T-cell (primary cell): Measurements from ENCODE around the gene NR2F1-AS1. TPM values are rescaled to one million over a fixed set of nuclear protein-coding genes. Genes with fewer than 3 reads are reported as not detected.

ENCODE experiments used
- ATAC-seq, 4 experiments: fragments of 200-7000 bp in 3 of 4; fragments of 150-1000 bp in 1 of 4; cut with Tn5 transposase; replicated peaks in 1 of 4; 1 replicate in 3 of 4; 2 replicates in 1 of 4; pipeline ENCODE4 v1.10.0; 2021; ENCODE audit warnings: moderate library complexity in 3 of 4, mild to moderate bottlenecking in 2 of 4, moderate number of reproducible peaks in 1 of 4
- CTCF ChIA-PET, 2 donors: fragments of 300-600 bp; sonication (Branson Sonifier 250); formaldehyde crosslinking; loops; one replicate each; lab custom pipeline; 2022; ENCODE audit warnings: antibody characterized with exemption in 2 of 2; lab: Charles Lee
- POLR2A ChIA-PET, 2 donors: fragments of 300-600 bp; sonication (Branson Sonifier 250); formaldehyde crosslinking; loops; one replicate each; lab custom pipeline; 2022; ENCODE audit warnings: antibody characterized with exemption in 2 of 2; lab: Charles Lee
- DNase-seq, 35 experiments: peaks; one replicate each; pipeline versions ENCODE4 v3.0.0 to v3.0.0-alpha.2; 2013 to 2023
- H3K27ac ChIP-seq: one replicate; pipeline ENCODE4 v1.5.1; 2013; ENCODE audit warnings: low read length
- H3K27me3 ChIP-seq, 2 experiments: replicated peaks in 1 of 2; 1 replicate in 1 of 2; 2 replicates in 1 of 2; pipeline versions ENCODE4 v1.6.1 to v1.7.0; 2013; ENCODE audit warnings: low read length in 1 of 2, mixed read lengths in 1 of 2; ENCODE audit not compliant: control insufficient read depth in 2 of 2, insufficient read depth in 2 of 2; ENCODE audit errors: extremely low read depth in 1 of 2
- H3K36me3 ChIP-seq, 2 donors: 1 replicate in 1 of 2; 2 replicates in 1 of 2; pipeline versions ENCODE4 v1.6.1 to v1.7.0; 2013; ENCODE audit warnings: low read length in 1 of 2; ENCODE audit not compliant: control insufficient read depth in 2 of 2, insufficient read depth in 1 of 2; ENCODE audit errors: extremely low read depth in 1 of 2
- H3K4me1 ChIP-seq, 2 experiments: 1 replicate in 1 of 2; 2 replicates in 1 of 2; pipeline versions ENCODE4 v1.6.1 to v1.7.0; 2013; ENCODE audit warnings: low read length in 2 of 2, mixed read lengths in 1 of 2; ENCODE audit not compliant: insufficient read depth in 2 of 2, control insufficient read depth in 1 of 2; ENCODE audit errors: extremely low read depth in 1 of 2
- H3K4me3 ChIP-seq, 2 donors: 1 replicate in 1 of 2; 2 replicates in 1 of 2; pipeline versions ENCODE4 v1.5.1 to v1.7.0; 2013; ENCODE audit warnings: mild to moderate bottlenecking in 2 of 2, low read length in 1 of 2, moderate library complexity in 1 of 2; ENCODE audit not compliant: control insufficient read depth in 1 of 2; ENCODE audit errors: extremely low read depth in 1 of 2
- H3K9me3 ChIP-seq: 2 replicates; pipeline ENCODE4 v1.7.0; 2013
- H3K27ac Mint-ChIP-seq, 2 donors: one replicate each; pipeline ENCODE4 v1.8.0; 2020 to 2021; ENCODE audit warnings: mild to moderate bottlenecking in 2 of 2, mixed read lengths in 2 of 2
- H3K27me3 Mint-ChIP-seq, 2 donors: one replicate each; pipeline ENCODE4 v1.8.0; 2021 to 2022; ENCODE audit warnings: mixed read lengths in 2 of 2
- H3K36me3 Mint-ChIP-seq: one replicate; pipeline ENCODE4 v1.8.0; 2021; ENCODE audit warnings: mixed read lengths
- H3K4me1 Mint-ChIP-seq, 3 donors: one replicate each; pipeline ENCODE4 v1.8.0; 2020 to 2022; ENCODE audit warnings: mixed read lengths in 3 of 3, mild to moderate bottlenecking in 1 of 3
- H3K4me3 Mint-ChIP-seq, 3 donors: one replicate each; pipeline ENCODE4 v1.8.0; 2020 to 2022; ENCODE audit warnings: mild to moderate bottlenecking in 3 of 3, mixed read lengths in 3 of 3, moderate library complexity in 3 of 3
- H3K9me3 Mint-ChIP-seq, 3 donors: one replicate each; pipeline ENCODE4 v1.8.0; 2020 to 2022; ENCODE audit warnings: mixed read lengths in 3 of 3
- WGBS: methylation state at CpG from one replicate; pipeline ENCODE4 v1.1.5; 2013; ENCODE audit warnings: missing lambda C conversion rate; ENCODE audit not compliant: insufficient coverage; 5-methylcytosine and 5-hydroxymethylcytosine counted together
- total RNA-seq, 35 experiments: library from RNA in 6 of 35; stranded (reverse) in 6 of 35; fragments of 120-200 nt in 1 of 35; gene quantifications; one replicate each; pipeline versions ENCODE4 v1.2.1 to v1.2.4 and lab custom pipeline; 2013 to 2026

The NR2F1-AS1 gene
- total RNA-seq, 5 donors from 2014 or later (not counting 1 experiment from before 2014, with no cell fraction given) = not detected

- H3K27ac Mint-ChIP-seq = no peak overlapping the region
- peaks cover 11 to 56% of the 10 kb centered on the region in 2 experiments for H3K4me1 ChIP-seq
- WGBS = under 1% methylated on average over 12 of the region's 48 CpGs
- peaks cover 23 to 36% (median 28%) of the 10 kb centered on the region in 3 donors for H3K4me1 Mint-ChIP-seq
- ATAC-seq (no peak), DNase-seq (no peak)
- no peak overlapping the region for H3K4me3 ChIP-seq
- CTCF ChIA-PET = interaction anchor here in 1 of 2 donors (0.6 kb wide), 1 partner anchor 217 kb away, joined by 4 read pairs; no protein-coding TSS in a partner anchor
- H3K27me3 Mint-ChIP-seq = peaks cover 44 to 50% of the 10 kb centered on the region in 2 donors
- H3K4me3 Mint-ChIP-seq = no peak overlapping the region
- no peaks in the 10 kb centered on the region for H3K9me3 ChIP-seq
- H3K27ac ChIP-seq = no peak overlapping the region
- peaks cover 0 to 11% (median 0%) of the 10 kb centered on the region in 3 donors for H3K9me3 Mint-ChIP-seq
- H3K36me3 Mint-ChIP-seq = peaks cover 7% of the 10 kb centered on the region
- H3K27me3 ChIP-seq = peaks cover 19 to 71% of the 10 kb centered on the region in 2 experiments
- H3K36me3 ChIP-seq = no peaks in the 10 kb centered on the region
- POLR2A ChIA-PET = no interaction called here
Measured at GRCh38 chr5:93584596-93585040, 3.6 kb upstream of the NR2F1-AS1 start.

- peaks cover 38 to 44% of the 10 kb centered on the region in 2 donors for H3K27me3 Mint-ChIP-seq
- WGBS = 2% methylated on average over 97 of the region's 110 CpGs
- H3K27ac Mint-ChIP-seq = no peak overlapping the region
- peaks cover 16 to 74% of the 10 kb centered on the region in 2 experiments for H3K27me3 ChIP-seq
- peak overlapping the region in 1 of 2 donors; percentile 32 for H3K4me3 ChIP-seq
- H3K4me3 Mint-ChIP-seq = peak overlapping the region in 2 of 3 donors; percentile 64 to 69
- peaks cover 0 to 10% (median 0%) of the 10 kb centered on the region in 3 donors for H3K9me3 Mint-ChIP-seq
- POLR2A ChIA-PET = no interaction called here
- ATAC-seq (peak; percentile 44 to 52 (median 49)), DNase-seq (peak in 4 of 35 experiments; percentile 29 to 57 (median 32))
- peaks cover 4% of the 10 kb centered on the region for H3K36me3 Mint-ChIP-seq
- peaks cover 11 to 62% of the 10 kb centered on the region in 2 experiments for H3K4me1 ChIP-seq
- no peaks in the 10 kb centered on the region for H3K9me3 ChIP-seq
- CTCF ChIA-PET = interaction anchor here in 1 of 2 donors (0.6 to 1.3 kb wide), 3 partner anchors 11 to 324 kb away, joined by 3 to 6 read pairs (median 4); no protein-coding TSS in a partner anchor
- no peak overlapping the region for H3K27ac ChIP-seq
- no peaks in the 10 kb centered on the region for H3K36me3 ChIP-seq
- H3K4me1 Mint-ChIP-seq = peaks cover 23 to 34% (median 27%) of the 10 kb centered on the region in 3 donors
Measured at GRCh38 chr5:93583768-93584595, 3.0 kb upstream of the NR2F1-AS1 start.

GRCh38 chr5:93583439-93583767, 2.4 kb upstream of the NR2F1-AS1 start:
- no peak for ATAC-seq
- peaks cover 0 to 5% (median 0%) of the 10 kb centered on the region in 3 donors for H3K9me3 Mint-ChIP-seq
- Histone ChIP-seq H3K27ac (no peak overlapping the region), H3K9me3 (no peaks in the 10 kb centered on the region), H3K36me3 (no peaks in the 10 kb centered on the region), H3K4me1 (peaks cover 11 to 68% of the 10 kb centered on the region in 2 experiments), H3K4me3 (no peak overlapping the region), H3K27me3 (peaks cover 14 to 76% of the 10 kb centered on the region in 2 experiments)
- H3K4me3 Mint-ChIP-seq = peak overlapping the region in 2 of 3 donors; percentile 64 to 69
- no peak overlapping the region for H3K27ac Mint-ChIP-seq
- peaks cover 29 to 36% (median 31%) of the 10 kb centered on the region in 3 donors for H3K4me1 Mint-ChIP-seq
- H3K36me3 Mint-ChIP-seq = no peaks in the 10 kb centered on the region
- ChIA-PET POLR2A (no interaction called here), CTCF (interaction anchor here (0.7 to 1.7 kb wide), 6 partner anchors 12 to 325 kb away, joined by 3 to 11 read pairs (median 4); no protein-coding TSS in a partner anchor)
- no peak for DNase-seq
- WGBS = no CpG with 5 or more reads among the region's 4 CpGs
- peaks cover 37 to 45% of the 10 kb centered on the region in 2 donors for H3K27me3 Mint-ChIP-seq

- peak in 1 of 35 experiments; percentile 38 for DNase-seq
- Histone ChIP-seq H3K27ac (no peak within 1 kb of the TSS), H3K4me1 (peaks cover 11 to 66% of the 10 kb centered on the region in 2 experiments), H3K4me3 (peak within 1 kb of the TSS in 1 of 2 donors; percentile 32), H3K36me3 (no peaks in the 10 kb centered on the region), H3K9me3 (no peaks in the 10 kb centered on the region), H3K27me3 (peaks cover 16 to 77% of the 10 kb centered on the region in 2 experiments)
- Mint-ChIP-seq H3K27ac (no peak within 1 kb of the TSS), H3K4me3 (peak within 1 kb of the TSS in 2 of 3 donors; percentile 64 to 69), H3K36me3 (no peaks in the 10 kb centered on the region), H3K9me3 (peaks cover 0 to 5% (median 0%) of the 10 kb centered on the region in 3 donors), H3K4me1 (peaks cover 29 to 39% (median 37%) of the 10 kb centered on the region in 3 donors), H3K27me3 (peaks cover 38 to 47% of the 10 kb centered on the region in 2 donors)
- ChIA-PET POLR2A (interaction anchor here in 1 of 2 donors (0.7 kb wide), 2 partner anchors 10 to 1058 kb away, joined by 4 to 5 read pairs; no protein-coding TSS in a partner anchor), CTCF (interaction anchor here (0.6 to 1.7 kb wide), 15 partner anchors 13 to 1286 kb away, joined by 3 to 11 read pairs (median 3); no protein-coding TSS in a partner anchor)
- ATAC-seq = no peak
- WGBS = 11% methylated on average over 10 of the region's 21 CpGs
Measured at GRCh38 chr5:93582677-93583438, 1.8 kb upstream of the NR2F1-AS1 start, which contains the start of gene NR2F1. Gene NR2F1, plus strand, starts transcription at chr5:93583222. Its CDS starts 1,802 bp downstream, at chr5:93585024.

GRCh38 chr5:93582167-93582462, 1.1 kb upstream of the NR2F1-AS1 start:
- H3K27me3 Mint-ChIP-seq = peaks cover 38 to 47% of the 10 kb centered on the region in 2 donors
- H3K36me3 Mint-ChIP-seq = no peaks in the 10 kb centered on the region
- Histone ChIP-seq H3K36me3 (no peaks in the 10 kb centered on the region), H3K27me3 (peaks cover 19 to 71% of the 10 kb centered on the region in 2 experiments), H3K27ac (no peak overlapping the region), H3K9me3 (no peaks in the 10 kb centered on the region), H3K4me3 (no peak overlapping the region), H3K4me1 (peaks cover 11 to 61% of the 10 kb centered on the region in 2 experiments)
- H3K4me1 Mint-ChIP-seq = peaks cover 28 to 35% (median 34%) of the 10 kb centered on the region in 3 donors
- H3K27ac Mint-ChIP-seq = no peak overlapping the region
- DNase-seq = no peak
- no peak for ATAC-seq
- WGBS = no CpG with 5 or more reads among the region's 2 CpGs
- H3K9me3 Mint-ChIP-seq = no peaks in the 10 kb centered on the region
- ChIA-PET CTCF (interaction anchor here (0.6 to 1.7 kb wide), 9 partner anchors 17 to 1268 kb away, joined by 3 to 11 read pairs (median 5); no protein-coding TSS in a partner anchor), POLR2A (interaction anchor here in 1 of 2 donors (0.7 kb wide), 2 partner anchors 9 to 1059 kb away, joined by 4 to 5 read pairs; no protein-coding TSS in a partner anchor)
- no peak overlapping the region for H3K4me3 Mint-ChIP-seq
